Measurements from ENCODE around the gene TRAPPC14. TPM values are rescaled to one million over a fixed set of nuclear protein-coding genes. Genes with fewer than 3 reads are reported as not detected.
A peak's percentile ranks its signal among the peaks of the same experiment; 100 is the strongest.

The TRAPPC14 gene
- total and polyA plus RNA-seq, 10 of the 15 experiments (the other 5 are each of a cell fraction or from before 2014, with no cell fraction given): 0.21 to 24.7 (median 7.5) TPM

GRCh38 chr7:100137851-100138760 lies 20.4 kb downstream of the TRAPPC14 start:
- in situ Hi-C loops (cut with MboI): no loop called here

More at GRCh38 chr7:100137851-100138760, 20.4 kb downstream of the TRAPPC14 start:
- Histone ChIP-seq H2AFZ (ENCODE audit: control insufficient read depth, low read depth, low read length) (peak overlapping the region; percentile 89), H3K4me1 (ENCODE audit: control insufficient read depth, insufficient read depth, low read length) (peaks cover 14% of the 10 kb centered on the region), H4K20me1 (ENCODE audit: control insufficient read depth, insufficient read depth) (no peaks in the 10 kb centered on the region), H3K4me3 (no peak overlapping the region), H3K9me3 (replicated peaks; ENCODE audit: control insufficient read depth, insufficient read depth, low read length) (no peaks in the 10 kb centered on the region; the same call in 2 of the 3 replicates), H3K9ac (ENCODE audit: control insufficient read depth, insufficient read depth, low read length) (peak overlapping the region; percentile 27; the same call in 1 of the 2 replicates), H3K79me2 (ENCODE audit: control insufficient read depth, insufficient read depth, low read length) (no peaks in the 10 kb centered on the region), H3K27me3 (replicated peaks in 1 of 2; ENCODE audit: control insufficient read depth in 2 of 2, insufficient read depth in 2 of 2, low read length in 1 of 2) (no peaks in the 10 kb centered on the region), H3K36me3 (ENCODE audit: control insufficient read depth in 2 of 2, insufficient read depth in 2 of 2, low read length in 1 of 2) (no peaks in the 10 kb centered on the region), H3K4me2 (ENCODE audit: control insufficient read depth, insufficient read depth) (peak overlapping the region; percentile 54), H3K27ac (ENCODE audit: control insufficient read depth, insufficient read depth) (no peak overlapping the region)
- TF ChIP-seq ZNF207 (IDR thresholded peaks at IDR 0.05; ENCODE audit: borderline replicate concordance): no peak
- TF ChIP-seq, protein P1, sequence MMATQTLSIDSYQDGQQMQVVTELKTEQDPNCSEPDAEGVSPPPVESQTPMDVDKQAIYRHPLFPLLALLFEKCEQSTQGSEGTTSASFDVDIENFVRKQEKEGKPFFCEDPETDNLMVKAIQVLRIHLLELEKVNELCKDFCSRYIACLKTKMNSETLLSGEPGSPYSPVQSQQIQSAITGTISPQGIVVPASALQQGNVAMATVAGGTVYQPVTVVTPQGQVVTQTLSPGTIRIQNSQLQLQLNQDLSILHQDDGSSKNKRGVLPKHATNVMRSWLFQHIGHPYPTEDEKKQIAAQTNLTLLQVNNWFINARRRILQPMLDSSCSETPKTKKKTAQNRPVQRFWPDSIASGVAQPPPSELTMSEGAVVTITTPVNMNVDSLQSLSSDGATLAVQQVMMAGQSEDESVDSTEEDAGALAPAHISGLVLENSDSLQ (IDR thresholded peaks at IDR 0.05): peak; percentile 32
- TF ChIP-seq SIN3A (IDR thresholded peaks at IDR 0.05; ENCODE audit: low read depth, low read length): no peak
- no peak for TF ChIP-seq RB1 (IDR thresholded peaks at IDR 0.05; ENCODE audit: borderline replicate concordance)
- TF ChIP-seq CREB1 (IDR thresholded peaks at IDR 0.05; ENCODE audit: low read depth): no peak
- 0 out of 2 replicates have a peak, but pooled peaks have one; percentile 66 for TF ChIP-seq TCF7 (IDR thresholded peaks at IDR 0.05; ENCODE audit: borderline replicate concordance)
- TF ChIP-seq, protein P2, sequence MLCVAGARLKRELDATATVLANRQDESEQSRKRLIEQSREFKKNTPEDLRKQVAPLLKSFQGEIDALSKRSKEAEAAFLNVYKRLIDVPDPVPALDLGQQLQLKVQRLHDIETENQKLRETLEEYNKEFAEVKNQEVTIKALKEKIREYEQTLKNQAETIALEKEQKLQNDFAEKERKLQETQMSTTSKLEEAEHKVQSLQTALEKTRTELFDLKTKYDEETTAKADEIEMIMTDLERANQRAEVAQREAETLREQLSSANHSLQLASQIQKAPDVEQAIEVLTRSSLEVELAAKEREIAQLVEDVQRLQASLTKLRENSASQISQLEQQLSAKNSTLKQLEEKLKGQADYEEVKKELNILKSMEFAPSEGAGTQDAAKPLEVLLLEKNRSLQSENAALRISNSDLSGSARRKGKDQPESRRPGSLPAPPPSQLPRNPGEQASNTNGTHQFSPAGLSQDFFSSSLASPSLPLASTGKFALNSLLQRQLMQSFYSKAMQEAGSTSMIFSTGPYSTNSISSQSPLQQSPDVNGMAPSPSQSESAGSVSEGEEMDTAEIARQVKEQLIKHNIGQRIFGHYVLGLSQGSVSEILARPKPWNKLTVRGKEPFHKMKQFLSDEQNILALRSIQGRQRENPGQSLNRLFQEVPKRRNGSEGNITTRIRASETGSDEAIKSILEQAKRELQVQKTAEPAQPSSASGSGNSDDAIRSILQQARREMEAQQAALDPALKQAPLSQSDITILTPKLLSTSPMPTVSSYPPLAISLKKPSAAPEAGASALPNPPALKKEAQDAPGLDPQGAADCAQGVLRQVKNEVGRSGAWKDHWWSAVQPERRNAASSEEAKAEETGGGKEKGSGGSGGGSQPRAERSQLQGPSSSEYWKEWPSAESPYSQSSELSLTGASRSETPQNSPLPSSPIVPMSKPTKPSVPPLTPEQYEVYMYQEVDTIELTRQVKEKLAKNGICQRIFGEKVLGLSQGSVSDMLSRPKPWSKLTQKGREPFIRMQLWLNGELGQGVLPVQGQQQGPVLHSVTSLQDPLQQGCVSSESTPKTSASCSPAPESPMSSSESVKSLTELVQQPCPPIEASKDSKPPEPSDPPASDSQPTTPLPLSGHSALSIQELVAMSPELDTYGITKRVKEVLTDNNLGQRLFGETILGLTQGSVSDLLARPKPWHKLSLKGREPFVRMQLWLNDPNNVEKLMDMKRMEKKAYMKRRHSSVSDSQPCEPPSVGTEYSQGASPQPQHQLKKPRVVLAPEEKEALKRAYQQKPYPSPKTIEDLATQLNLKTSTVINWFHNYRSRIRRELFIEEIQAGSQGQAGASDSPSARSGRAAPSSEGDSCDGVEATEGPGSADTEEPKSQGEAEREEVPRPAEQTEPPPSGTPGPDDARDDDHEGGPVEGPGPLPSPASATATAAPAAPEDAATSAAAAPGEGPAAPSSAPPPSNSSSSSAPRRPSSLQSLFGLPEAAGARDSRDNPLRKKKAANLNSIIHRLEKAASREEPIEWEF (IDR thresholded peaks at IDR 0.05; ENCODE audit: insufficient replicate concordance, low read depth, low read length): no peak
- peak in 1 of 2 experiments; percentile 16; a peak in 1 of 4 replicates for TF ChIP-seq IKZF2 (IDR thresholded peaks at IDR 0.05)
- peak; percentile 14; the same call in 1 of the 2 replicates for TF ChIP-seq NBN (IDR thresholded peaks at IDR 0.05)
- peak; percentile 51; the same call in 1 of the 2 replicates for TF ChIP-seq PAX5 (IDR thresholded peaks at IDR 0.05; ENCODE audit: borderline replicate concordance, low read depth, low read length)
- no peak for TF ChIP-seq TAF1 (IDR thresholded peaks at IDR 0.05; ENCODE audit: borderline replicate concordance, low read depth, low read length)
- TF ChIP-seq BHLHE40 (IDR thresholded peaks at IDR 0.05; ENCODE audit: borderline replicate concordance in 1 of 2, low read depth in 2 of 2, low read length in 1 of 2): no peak; a peak in 1 of 4 replicates
- TF ChIP-seq RUNX3 (IDR thresholded peaks at IDR 0.05; ENCODE audit: low read length): peak; percentile 58; the same call in 1 of the 2 replicates
- TF ChIP-seq ATF7 (IDR thresholded peaks at IDR 0.05; ENCODE audit: low read depth): no peak
- RAD21 ChIA-PET (ENCODE audit: unreplicated experiment): interaction anchor here (0.6 to 2.2 kb wide), 11 partner anchors 9 to 404 kb away, joined by 3 to 17 read pairs (median 4); partner anchors contain the start of gene LAMTOR4
- SMC1A ChIA-PET (ENCODE audit: uncharacterized antibody, unreplicated experiment): interaction anchor here (0.6 to 1.9 kb wide), 10 partner anchors 9 to 1177 kb away, joined by 3 to 12 read pairs (median 5); partner anchors contain the start of gene PVRIG
- intact Hi-C loops (cut with micrococcal nuclease; ENCODE audit: unreplicated experiment): no loop called here
- ATAC-seq (peak; percentile 73), FAIRE-seq (peak; percentile 86), DNase-seq (ENCODE audit: low read depth, low spot score) (no peak)
- WGBS (ENCODE audit: insufficient coverage, insufficient replicate concordance, low lambda C conversion rate, missing lambda C conversion rate): 46% methylated on average over 13 of the region's 13 CpGs
- CTCF ChIA-PET: interaction anchor here (0.6 to 2.4 kb wide), 16 partner anchors 9 to 299 kb away, joined by 3 to 10 read pairs (median 4); partner anchors contain the start of genes AP4M1, LAMTOR4, MCM7 and PPP1R35
- POLR2A ChIA-PET: interaction anchor here (0.6 to 3.6 kb wide), 7 partner anchors 11 to 228 kb away, joined by 3 to 22 read pairs (median 3); partner anchors contain the start of gene LAMTOR4
- no TSS peak for BruUV-seq (replicated peaks)

Data from GM12878 (cell line).